SU-DHL-6 (cell line): ENCODE data around the gene ARVCF.

Experiments used
- H2AFZ ChIP-seq: fragments of 200-600 bp; sonication (generic); 2 replicates; pipeline ENCODE4 v1.6.1; 2014; ENCODE audit warnings: low read depth, mild to moderate bottlenecking, moderate library complexity, mixed read lengths, antibody characterized with exemption, low read length; ENCODE audit not compliant: severe bottlenecking
- H3F3A ChIP-seq: fragments of 200-600 bp; shearing (Covaris generic); 2 replicates; pipeline ENCODE4 v1.6.0; 2016; ENCODE audit warnings: antibody characterized with exemption, mild to moderate bottlenecking; ENCODE audit not compliant: insufficient read depth
- H3K27ac ChIP-seq: fragments of 200-600 bp; sonication (generic); 2 replicates; pipeline ENCODE4 v1.5.1; 2016; ENCODE audit warnings: low read depth, mild to moderate bottlenecking, low read length, moderate library complexity, mixed read lengths
- H3K27me3 ChIP-seq: fragments of 200-600 bp; sonication (generic), shearing (Covaris generic); 2 replicates; pipeline ENCODE4 v1.6.0; 2014; ENCODE audit warnings: mild to moderate bottlenecking, low read length
- H3K36me3 ChIP-seq: fragments of 200-600 bp; sonication (generic); 2 replicates; pipeline ENCODE4 v1.6.1; 2014; ENCODE audit warnings: mild to moderate bottlenecking, low read length, mixed read lengths
- H3K4me2 ChIP-seq: fragments of 300-600, 200-600 bp; shearing (Covaris generic), sonication (generic); 2 replicates; pipeline ENCODE4 v1.6.0; 2014; ENCODE audit warnings: low read length, low read depth, mild to moderate bottlenecking; ENCODE audit not compliant: poor library complexity, severe bottlenecking
- H3K4me3 ChIP-seq: fragments of 200-600 bp; sonication (generic); 2 replicates; pipeline ENCODE4 v1.5.1; 2014; ENCODE audit warnings: antibody characterized with exemption, low read length, mild to moderate bottlenecking, mixed read lengths; ENCODE audit not compliant: insufficient read depth, poor library complexity, severe bottlenecking
- H3K79me2 ChIP-seq: fragments of 200-600 bp; sonication (generic); 2 replicates; pipeline ENCODE4 v1.6.1; 2014; ENCODE audit warnings: mild to moderate bottlenecking, low read length, moderate library complexity; ENCODE audit not compliant: insufficient read depth
- H3K9ac ChIP-seq: fragments of 200-600 bp; sonication (generic); 2 replicates; pipeline ENCODE4 v1.7.0; 2014; ENCODE audit warnings: mild to moderate bottlenecking, low read length
- H3K9me2 ChIP-seq: fragments of 200-600 bp; sonication (generic); replicated peaks from 2 replicates; pipeline ENCODE4 v1.6.1; 2014; ENCODE audit warnings: low read length; ENCODE audit not compliant: insufficient read depth
- H3K9me3 ChIP-seq: fragments of 200-600 bp; sonication (generic); 2 replicates; pipeline ENCODE4 v1.6.1; 2014; ENCODE audit warnings: low read length, mixed read lengths; ENCODE audit not compliant: insufficient read depth
- H4K20me1 ChIP-seq: fragments of 200-600 bp; sonication (generic); 2 replicates; pipeline ENCODE4 v1.6.1; 2014; ENCODE audit warnings: low read depth, mild to moderate bottlenecking, antibody characterized with exemption, low read length, moderate library complexity, mixed read lengths
- EZH2phosphoT487 ChIP-seq: fragments of 200-600 bp; sonication (generic), shearing (Covaris generic); conservative IDR thresholded peaks from 2 replicates; pipeline ENCODE4 v1.6.1; 2018; ENCODE audit warnings: mild to moderate bottlenecking, antibody characterized with exemption, low read length, moderate library complexity, mixed read lengths
- TF ChIP-seq, protein P1 (sequence below): fragments of 200-600 bp; sonication (generic); IDR thresholded peaks from one replicate; pipeline ENCODE4 v1.5.1; 2017; ENCODE audit warnings: antibody characterized with exemption, mild to moderate bottlenecking, low read length, moderate library complexity; ENCODE audit not compliant: insufficient read depth, poor library complexity, severe bottlenecking

The ARVCF gene

DNA sequence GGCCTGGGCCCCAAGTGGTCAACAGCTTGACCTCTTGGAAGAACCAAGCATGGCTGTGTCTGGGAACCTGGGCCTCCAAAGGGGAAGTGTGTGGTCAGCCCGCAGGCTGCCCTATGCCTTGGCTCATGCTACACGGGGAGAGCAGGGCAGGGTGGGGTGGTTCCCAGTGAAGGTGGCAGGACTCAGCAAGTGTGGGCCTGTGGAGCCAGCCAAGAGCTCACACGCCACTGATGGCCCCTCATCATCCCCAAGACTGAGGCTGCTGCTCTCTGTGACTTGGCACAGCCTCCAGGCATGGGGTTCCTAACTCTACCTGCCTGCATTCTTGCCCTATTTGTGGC is 47.5 kb upstream of the ARVCF start:
- Histone ChIP-seq H2AFZ (no peak overlapping the region), H3K9me2 (no peaks in the 10 kb centered on the region), H3K27me3 (no peaks in the 10 kb centered on the region), H3K36me3 (no peaks in the 10 kb centered on the region), H3K79me2 (no peaks in the 10 kb centered on the region), H3K9ac (no peak overlapping the region), H3F3A (no peaks in the 10 kb centered on the region), H4K20me1 (no peaks in the 10 kb centered on the region), H3K4me2 (no peak overlapping the region), H3K27ac (no peak overlapping the region), H3K9me3 (no peaks in the 10 kb centered on the region), H3K4me3 (no peak overlapping the region)
- TF ChIP-seq, protein P1, sequence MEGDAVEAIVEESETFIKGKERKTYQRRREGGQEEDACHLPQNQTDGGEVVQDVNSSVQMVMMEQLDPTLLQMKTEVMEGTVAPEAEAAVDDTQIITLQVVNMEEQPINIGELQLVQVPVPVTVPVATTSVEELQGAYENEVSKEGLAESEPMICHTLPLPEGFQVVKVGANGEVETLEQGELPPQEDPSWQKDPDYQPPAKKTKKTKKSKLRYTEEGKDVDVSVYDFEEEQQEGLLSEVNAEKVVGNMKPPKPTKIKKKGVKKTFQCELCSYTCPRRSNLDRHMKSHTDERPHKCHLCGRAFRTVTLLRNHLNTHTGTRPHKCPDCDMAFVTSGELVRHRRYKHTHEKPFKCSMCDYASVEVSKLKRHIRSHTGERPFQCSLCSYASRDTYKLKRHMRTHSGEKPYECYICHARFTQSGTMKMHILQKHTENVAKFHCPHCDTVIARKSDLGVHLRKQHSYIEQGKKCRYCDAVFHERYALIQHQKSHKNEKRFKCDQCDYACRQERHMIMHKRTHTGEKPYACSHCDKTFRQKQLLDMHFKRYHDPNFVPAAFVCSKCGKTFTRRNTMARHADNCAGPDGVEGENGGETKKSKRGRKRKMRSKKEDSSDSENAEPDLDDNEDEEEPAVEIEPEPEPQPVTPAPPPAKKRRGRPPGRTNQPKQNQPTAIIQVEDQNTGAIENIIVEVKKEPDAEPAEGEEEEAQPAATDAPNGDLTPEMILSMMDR: no peak
- TF ChIP-seq EZH2phosphoT487: no peak

DNA sequence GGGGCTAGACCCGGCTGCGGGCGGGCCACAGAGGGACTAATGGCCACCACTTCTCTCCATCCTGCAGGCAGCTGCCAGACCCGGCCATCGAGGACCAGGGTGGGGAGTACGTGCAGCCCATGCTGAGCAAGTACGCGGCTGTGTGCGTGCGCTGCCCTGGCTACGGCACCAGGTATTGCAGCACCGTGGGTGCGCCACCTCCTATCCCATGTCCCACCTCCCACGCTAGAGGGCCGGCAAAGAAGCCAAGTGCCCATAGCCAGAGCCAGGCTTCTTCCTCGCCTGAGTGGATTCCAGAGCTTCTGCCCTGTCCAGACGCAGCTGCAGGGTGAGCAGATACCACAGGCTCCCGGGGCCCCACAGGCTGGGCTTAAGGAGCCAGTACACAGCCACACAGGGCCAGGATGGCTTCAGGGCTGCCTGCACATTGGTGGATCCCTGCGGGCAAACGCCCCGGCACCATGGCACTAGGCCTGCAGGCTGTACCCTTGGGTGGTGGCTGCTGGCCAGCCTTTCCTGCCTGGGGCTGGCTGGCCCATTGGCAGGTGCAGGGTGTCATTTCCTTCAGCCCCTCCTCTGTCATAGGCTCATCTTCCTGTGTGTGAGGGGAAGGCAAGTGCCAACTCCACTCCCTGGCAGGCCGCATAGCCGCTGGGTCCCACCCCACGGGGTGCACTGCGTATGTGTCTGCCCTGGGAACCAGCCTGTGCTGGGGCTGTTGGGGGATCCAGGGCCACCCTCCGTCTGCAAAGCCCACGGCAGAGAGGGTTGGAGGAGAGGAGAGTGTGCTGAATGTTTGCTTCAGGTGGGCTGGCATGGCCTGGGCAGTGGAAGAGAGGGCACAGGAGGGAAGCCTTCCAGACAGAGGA is 46.9 kb upstream of the ARVCF start:
- H3K27ac ChIP-seq: no peak overlapping the region

DNA sequence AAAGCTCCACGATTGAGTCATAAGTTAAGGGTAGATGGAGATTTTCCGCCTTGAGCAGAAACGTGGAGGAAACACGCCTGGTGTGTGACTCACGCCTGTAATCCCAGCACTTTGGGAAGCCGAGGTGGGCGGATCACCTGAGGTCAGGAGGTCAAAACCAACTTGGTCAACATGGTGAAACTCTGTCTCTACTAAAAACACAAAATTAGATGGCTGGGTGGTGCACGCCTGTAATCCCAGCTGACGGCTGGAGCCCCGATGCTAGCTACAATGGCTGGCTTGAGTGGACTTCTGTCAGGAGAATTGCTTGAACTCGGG is 46.1 kb upstream of the ARVCF start:
- Histone ChIP-seq H3K9me3 (no peaks in the 10 kb centered on the region), H3K79me2 (no peaks in the 10 kb centered on the region), H3K27ac (no peak overlapping the region), H3K36me3 (no peaks in the 10 kb centered on the region), H3K27me3 (no peaks in the 10 kb centered on the region), H3K9me2 (no peaks in the 10 kb centered on the region), H3K9ac (no peak overlapping the region), H3K4me2 (no peak overlapping the region), H3K4me3 (no peak overlapping the region), H4K20me1 (no peaks in the 10 kb centered on the region), H3F3A (no peaks in the 10 kb centered on the region), H2AFZ (no peak overlapping the region)
- TF ChIP-seq EZH2phosphoT487: no peak
- TF ChIP-seq, protein P1: no peak

More for the DNA sequence above, 46.9 kb upstream of the ARVCF start:
- no peaks in the 10 kb centered on the region for H3K79me2 ChIP-seq
- no peak overlapping the region for H3K4me3 ChIP-seq
- no peaks in the 10 kb centered on the region for H3K9me3 ChIP-seq
- no peak overlapping the region for H2AFZ ChIP-seq
- TF ChIP-seq, protein P1: no peak
- no peak for TF ChIP-seq EZH2phosphoT487
- no peaks in the 10 kb centered on the region for H3K36me3 ChIP-seq
- H3K4me2 ChIP-seq: no peak overlapping the region
- H4K20me1 ChIP-seq: no peaks in the 10 kb centered on the region
- H3K27me3 ChIP-seq: no peaks in the 10 kb centered on the region
- H3F3A ChIP-seq: no peaks in the 10 kb centered on the region
- H3K9me2 ChIP-seq: no peaks in the 10 kb centered on the region
- H3K9ac ChIP-seq: no peak overlapping the region
